HCT116 (cell line): Measurements from ENCODE around the gene TMTC2.

Experiments
- CBX3 ChIP-seq: IDR thresholded peaks from 2 replicates; pipeline ENCODE4 v1.6.1; 2012; ENCODE audit warnings: low read depth
- CEBPB ChIP-seq: IDR thresholded peaks from 2 replicates; pipeline ENCODE4 v1.6.1; 2012; ENCODE audit warnings: low read depth
- ELF1 ChIP-seq: IDR thresholded peaks from 2 replicates; pipeline ENCODE4 v1.6.1; 2012; ENCODE audit warnings: low read depth, borderline replicate concordance
- EZH2 ChIP-seq: fragments of 200-600 bp; sonication (generic); IDR thresholded peaks from 2 replicates; pipeline ENCODE4 v1.6.1; 2017; ENCODE audit warnings: antibody characterized with exemption, mixed run types
- EZH2phosphoT487 ChIP-seq: fragments of 200-600 bp; IDR thresholded peaks from 2 replicates; pipeline ENCODE4 v1.6.1; 2018; ENCODE audit warnings: antibody characterized with exemption, borderline replicate concordance
- POLR2A ChIP-seq: IDR thresholded peaks from 2 replicates; pipeline ENCODE4 v1.7.0; 2011; ENCODE audit warnings: borderline replicate concordance; ENCODE audit not compliant: insufficient read depth, insufficient read length; ENCODE audit errors: extremely low read depth
- POLR2AphosphoS5 ChIP-seq: IDR thresholded peaks from 2 replicates; pipeline ENCODE4 v1.6.1; 2011; ENCODE audit warnings: mild to moderate bottlenecking, low read depth, low read length, moderate library complexity
- RAD21 ChIP-seq: IDR thresholded peaks from 2 replicates; pipeline ENCODE4 v1.6.1; 2012; ENCODE audit warnings: low read depth, mild to moderate bottlenecking
- TCF7L2 ChIP-seq: IDR thresholded peaks from 2 replicates; pipeline ENCODE4 v1.7.0; 2011; ENCODE audit warnings: borderline replicate concordance, inconsistent platforms; ENCODE audit not compliant: insufficient read depth, insufficient read length; ENCODE audit errors: extremely low read depth
- ZNF274 ChIP-seq: fragments of 200-500 bp; sonication (Bioruptor generic); IDR thresholded peaks from 2 replicates; pipeline ENCODE4 v1.6.1; 2014; ENCODE audit warnings: mild to moderate bottlenecking, low read depth, low read length, inconsistent platforms
- TF ChIP-seq, protein P1 (sequence below), 3 experiments: fragments of 200-600 bp in 1 of 3; sonication (generic) in 1 of 3; IDR thresholded peaks in 2 of 3; conservative IDR thresholded peaks in 1 of 3; 2 replicates each; pipeline ENCODE4 v1.5.1; 2012 to 2017; ENCODE audit warnings: low read depth in 2 of 3, low read length in 2 of 3, antibody characterized with exemption in 1 of 3, borderline replicate concordance in 1 of 3, control low read depth in 1 of 3, mild to moderate bottlenecking in 1 of 3, mixed read lengths in 1 of 3, mixed run types in 1 of 3, moderate library complexity in 1 of 3; ENCODE audit not compliant: insufficient read depth in 1 of 3

- no peak for TF ChIP-seq EZH2phosphoT487
- TF ChIP-seq POLR2A, result no peak
- TF ChIP-seq, protein P1, sequence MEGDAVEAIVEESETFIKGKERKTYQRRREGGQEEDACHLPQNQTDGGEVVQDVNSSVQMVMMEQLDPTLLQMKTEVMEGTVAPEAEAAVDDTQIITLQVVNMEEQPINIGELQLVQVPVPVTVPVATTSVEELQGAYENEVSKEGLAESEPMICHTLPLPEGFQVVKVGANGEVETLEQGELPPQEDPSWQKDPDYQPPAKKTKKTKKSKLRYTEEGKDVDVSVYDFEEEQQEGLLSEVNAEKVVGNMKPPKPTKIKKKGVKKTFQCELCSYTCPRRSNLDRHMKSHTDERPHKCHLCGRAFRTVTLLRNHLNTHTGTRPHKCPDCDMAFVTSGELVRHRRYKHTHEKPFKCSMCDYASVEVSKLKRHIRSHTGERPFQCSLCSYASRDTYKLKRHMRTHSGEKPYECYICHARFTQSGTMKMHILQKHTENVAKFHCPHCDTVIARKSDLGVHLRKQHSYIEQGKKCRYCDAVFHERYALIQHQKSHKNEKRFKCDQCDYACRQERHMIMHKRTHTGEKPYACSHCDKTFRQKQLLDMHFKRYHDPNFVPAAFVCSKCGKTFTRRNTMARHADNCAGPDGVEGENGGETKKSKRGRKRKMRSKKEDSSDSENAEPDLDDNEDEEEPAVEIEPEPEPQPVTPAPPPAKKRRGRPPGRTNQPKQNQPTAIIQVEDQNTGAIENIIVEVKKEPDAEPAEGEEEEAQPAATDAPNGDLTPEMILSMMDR (IDR thresholded peaks at IDR 0.05 in 2 of 3, conservative IDR thresholded peaks at IDR 0.05 in 1 of 3; ENCODE audit: borderline replicate concordance in 1 of 3, insufficient read depth in 1 of 3, low read depth in 2 of 3, low read length in 2 of 3), result no peak
- TF ChIP-seq ELF1, result no peak
- TF ChIP-seq EZH2, result no peak
- no peak for TF ChIP-seq POLR2AphosphoS5
- TF ChIP-seq CBX3, result no peak
- TF ChIP-seq TCF7L2, result no peak
- TF ChIP-seq RAD21, result no peak
- TF ChIP-seq ZNF274, result no peak
- TF ChIP-seq CEBPB, result no peak
Observed at GRCh38 chr12:83141460-83141994, 454.8 kb downstream of the TMTC2 start.
